B cell (primary cell): ENCODE results near the gene HSD17B14. TPM values are rescaled to one million over a fixed set of nuclear protein-coding genes. Genes with fewer than 3 reads are reported as not detected.

ENCODE experiments used
- ATAC-seq: fragments of 200-7000 bp; cut with Tn5 transposase; one replicate; pipeline ENCODE4 v1.10.0; 2021; ENCODE audit warnings: low read depth, mild to moderate bottlenecking, moderate number of reproducible peaks, moderate library complexity
- CTCF ChIA-PET: fragments of 350-600 bp; sonication (Branson Sonifier 250); formaldehyde crosslinking; loops from one replicate; lab custom pipeline; 2021; ENCODE audit warnings: antibody characterized with exemption, inconsistent platforms; lab: Charles Lee
- POLR2A ChIA-PET: fragments of 350-600 bp; sonication (Branson Sonifier 250); formaldehyde crosslinking; loops from one replicate; lab custom pipeline; 2021; ENCODE audit warnings: antibody characterized with exemption; lab: Charles Lee
- DNase-seq: peaks from one replicate; pipeline ENCODE4 v3.0.0; 2013
- H2AFZ ChIP-seq: 2 replicates; pipeline ENCODE4 v1.6.1; 2012; ENCODE audit warnings: mild to moderate bottlenecking, low read depth, low read length; ENCODE audit not compliant: insufficient read depth, poor library complexity, severe bottlenecking
- H3K27ac ChIP-seq, 2 donors: 1 replicate in 1 of 2; 2 replicates in 1 of 2; pipeline ENCODE4 v1.5.1; 2012 to 2013; ENCODE audit warnings: low read length in 2 of 2, mild to moderate bottlenecking in 2 of 2, moderate library complexity in 1 of 2
- H3K27me3 ChIP-seq, 4 experiments: fragments of 200-600 bp in 1 of 4; sonication (generic) in 1 of 4; replicated peaks in 1 of 4; 1 replicate in 2 of 4; 2 replicates in 2 of 4; pipeline versions ENCODE4 v1.6.1 to v1.7.0; 2013 to 2016; ENCODE audit warnings: low read length in 3 of 4, mild to moderate bottlenecking in 2 of 4, mixed read lengths in 1 of 4, moderate library complexity in 1 of 4; ENCODE audit not compliant: insufficient read depth in 4 of 4, control insufficient read depth in 3 of 4; ENCODE audit errors: control extremely low read depth in 1 of 4
- H3K36me3 ChIP-seq, 2 experiments: replicated peaks in 1 of 2; 1 replicate in 1 of 2; 2 replicates in 1 of 2; pipeline versions ENCODE4 v1.6.1 to v1.7.1; 2013; ENCODE audit warnings: low read length in 1 of 2; ENCODE audit not compliant: insufficient read depth in 2 of 2, control insufficient read depth in 1 of 2; ENCODE audit errors: control extremely low read depth in 1 of 2, extremely low read depth in 1 of 2
- H3K4me1 ChIP-seq, 2 donors: fragments of 200-600 bp in 1 of 2; sonication (generic) in 1 of 2; 1 replicate in 1 of 2; 2 replicates in 1 of 2; pipeline versions ENCODE4 v1.5.1 to v1.6.1; 2013 to 2017; ENCODE audit warnings: low read length in 2 of 2; ENCODE audit not compliant: control insufficient read depth in 2 of 2, insufficient read depth in 2 of 2
- H3K4me2 ChIP-seq: replicated peaks from 2 replicates; pipeline ENCODE3; 2012; ENCODE audit warnings: mild to moderate bottlenecking, low read depth, low read length; ENCODE audit not compliant: poor library complexity, severe bottlenecking
- H3K4me3 ChIP-seq, 5 experiments: fragments of 200-600 bp in 1 of 5; sonication (generic) in 1 of 5; 1 replicate in 3 of 5; 2 replicates in 2 of 5; pipeline versions ENCODE4 v1.5.1 to v1.7.0; 2011 to 2016; ENCODE audit warnings: low read length in 4 of 5, mild to moderate bottlenecking in 4 of 5, low read depth in 2 of 5, control low read depth in 1 of 5, moderate library complexity in 1 of 5; ENCODE audit not compliant: insufficient read depth in 1 of 5; ENCODE audit errors: control extremely low read depth in 1 of 5, extremely low read depth in 1 of 5
- H3K79me2 ChIP-seq: fragments of 200-600 bp; sonication (generic); one replicate; pipeline ENCODE4 v1.6.0; 2016; ENCODE audit warnings: low read length; ENCODE audit not compliant: control insufficient read depth, insufficient read depth
- H3K9ac ChIP-seq: fragments of 200-600 bp; sonication (generic); 2 replicates; pipeline ENCODE4 v1.6.1; 2017; ENCODE audit warnings: mild to moderate bottlenecking, low read length, moderate library complexity
- H3K9me3 ChIP-seq, 3 donors: one replicate each; pipeline versions ENCODE4 v1.6.1 to v1.7.1; 2013; ENCODE audit warnings: low read length in 2 of 3; ENCODE audit not compliant: control insufficient read depth in 2 of 3, insufficient read depth in 1 of 3; ENCODE audit errors: control extremely low read depth in 1 of 3
- H4K20me1 ChIP-seq: 2 replicates; pipeline ENCODE4 v1.6.0; 2012; ENCODE audit warnings: mild to moderate bottlenecking, low read length; ENCODE audit not compliant: insufficient read depth, control insufficient read depth, poor library complexity, severe bottlenecking
- H3K27ac Mint-ChIP-seq: one replicate; pipeline ENCODE4 v1.8.0; 2021; ENCODE audit warnings: mixed read lengths
- H3K27me3 Mint-ChIP-seq: one replicate; pipeline ENCODE4 v1.8.0; 2021; ENCODE audit warnings: mixed read lengths
- H3K4me1 Mint-ChIP-seq: one replicate; pipeline ENCODE4 v1.8.0; 2021; ENCODE audit warnings: mixed read lengths
- H3K4me3 Mint-ChIP-seq: one replicate; pipeline ENCODE4 v1.8.0; 2021; ENCODE audit warnings: mixed read lengths
- H3K9me3 Mint-ChIP-seq: one replicate; pipeline ENCODE4 v1.8.0; 2022; ENCODE audit warnings: mixed read lengths; ENCODE audit not compliant: insufficient read depth
- CTCF ChIP-seq: fragments of 200-600 bp; IDR thresholded peaks from one replicate; pipeline ENCODE4 v1.8.0; 2022; ENCODE audit warnings: antibody characterized with exemption, mild to moderate bottlenecking
- EZH2 ChIP-seq: IDR thresholded peaks from 2 replicates; pipeline ENCODE4 v1.6.1; 2012; ENCODE audit warnings: borderline replicate concordance, low read depth, mild to moderate bottlenecking, moderate library complexity, low read length; ENCODE audit not compliant: insufficient read depth, poor library complexity, severe bottlenecking
- WGBS: methylation state at CpG from one replicate; pipeline ENCODE4 v1.1.5; 2013; ENCODE audit warnings: missing lambda C conversion rate; ENCODE audit not compliant: insufficient coverage; 5-methylcytosine and 5-hydroxymethylcytosine counted together
- intact Hi-C: fragments of 100-400 bp; cut with micrococcal nuclease; formaldehyde crosslinking; loops from one replicate; pipeline ENCODE4 v1.10.0; 2022
- polyA plus RNA-seq: library from polyadenylated mRNA; depleted of rRNA; stranded (reverse); fragments of >200 nt; gene quantifications from 2 replicates; pipeline ENCODE4 v1.2.3, GENCODE V29; 2012
- total RNA-seq, 2 donors: library from RNA; stranded (reverse); fragments of 120-200 nt in 1 of 2; gene quantifications; 1 replicate in 1 of 2; 2 replicates in 1 of 2; pipeline versions ENCODE4 v1.2.3 to v1.2.4, GENCODE V29; 2013 to 2022

HSD17B14 gene
- total and polyA plus RNA-seq, 2 donors (not counting 1 experiment from before 2014, with no cell fraction given): 2.5 to 2.9 TPM

- ChIA-PET CTCF (interaction anchor here (1.8 to 7.9 kb wide), 3 partner anchors 11 to 66 kb away, joined by 6 to 65 read pairs (median 8); no protein-coding TSS in a partner anchor), POLR2A (no interaction called here)
- no peak for ATAC-seq
- Mint-ChIP-seq H3K27me3 (no peaks in the 10 kb centered on the region), H3K9me3 (no peaks in the 10 kb centered on the region), H3K4me1 (peaks cover 5% of the 10 kb centered on the region), H3K4me3 (no peak overlapping the region), H3K27ac (no peak overlapping the region)
- H3K9ac ChIP-seq: no peak overlapping the region
- no peaks in the 10 kb centered on the region for H3K36me3 ChIP-seq
- H3K4me2 ChIP-seq: no peak overlapping the region
- H3K27ac ChIP-seq: no peak overlapping the region
- intact Hi-C loops: no loop called here
- peaks cover 0 to 8% of the 10 kb centered on the region in 2 donors for H3K4me1 ChIP-seq
- 100% methylated on average over 1 of the region's 7 CpGs for WGBS
- TF ChIP-seq EZH2 (no peak), CTCF (no peak)
- H4K20me1 ChIP-seq: no peaks in the 10 kb centered on the region
- H3K27me3 ChIP-seq: no peaks in the 10 kb centered on the region
- no peak overlapping the region for H3K4me3 ChIP-seq
- H2AFZ ChIP-seq: no peak overlapping the region
- H3K9me3 ChIP-seq: no peaks in the 10 kb centered on the region
- no peak for DNase-seq
- H3K79me2 ChIP-seq: no peaks in the 10 kb centered on the region
Measured at GRCh38 chr19:48854103-48854502, 17.8 kb upstream of the HSD17B14 start.

- H3K4me1 Mint-ChIP-seq: peaks cover 1% of the 10 kb centered on the region
- Histone ChIP-seq H3K27ac (no peak overlapping the region), H2AFZ (no peak overlapping the region), H3K4me3 (no peak overlapping the region), H3K79me2 (no peaks in the 10 kb centered on the region), H3K9ac (no peak overlapping the region), H3K4me1 (peaks cover 0 to 1% of the 10 kb centered on the region in 2 donors), H3K9me3 (no peaks in the 10 kb centered on the region), H4K20me1 (no peaks in the 10 kb centered on the region), H3K27me3 (no peaks in the 10 kb centered on the region), H3K4me2 (no peak overlapping the region), H3K36me3 (no peaks in the 10 kb centered on the region)
- no peaks in the 10 kb centered on the region for H3K9me3 Mint-ChIP-seq
- ChIA-PET POLR2A (interaction anchor here (0.7 kb wide), 1 partner anchor 24 kb away, joined by 3 read pairs; no protein-coding TSS in a partner anchor), CTCF (interaction anchor here (0.6 to 7.9 kb wide), 3 partner anchors 10 to 213 kb away, joined by 4 to 65 read pairs (median 6); no protein-coding TSS in a partner anchor)
- 95% methylated on average over 8 of the region's 8 CpGs for WGBS
- TF ChIP-seq CTCF: no peak
- TF ChIP-seq EZH2: no peak
- H3K27me3 Mint-ChIP-seq: no peaks in the 10 kb centered on the region
- no peak overlapping the region for H3K27ac Mint-ChIP-seq
- no peak overlapping the region for H3K4me3 Mint-ChIP-seq
- DNase-seq (no peak), ATAC-seq (no peak)
- intact Hi-C loops: no loop called here
Measured at GRCh38 chr19:48853483-48853882, 17.2 kb upstream of the HSD17B14 start.
